HG02623 (cell line): Measurements from ENCODE around the gene AKR1C3.
"Not testable (repeated sequence)": the region's sequence is repeated elsewhere in the genome, so short reads cannot be mapped to it uniquely, and the experiment has no call there.

Experiments used
- ATAC-seq: cut with Tn5 transposase; IDR thresholded peaks from one replicate; pipeline ENCODE4 v1.9.1; 2021; ENCODE audit warnings: moderate library complexity; ENCODE audit not compliant: unreplicated experiment

Gene AKR1C3

GRCh38 chr10:5136468-5137087, 42.4 kb downstream of the AKR1C3 start:
- ATAC-seq: no peak

GRCh38 chr10:5137699-5138098, 43.5 kb downstream of the AKR1C3 start:
- ATAC-seq: not testable (repeated sequence)

GRCh38 chr10:5142199-5142598, 48.0 kb downstream of the AKR1C3 start:
- ATAC-seq: no peak

GRCh38 chr10:5143137-5143536, 48.9 kb downstream of the AKR1C3 start:
- ATAC-seq: no peak

GRCh38 chr10:5146920-5147254, 52.7 kb downstream of the AKR1C3 start:
- no peak for ATAC-seq

DNA sequence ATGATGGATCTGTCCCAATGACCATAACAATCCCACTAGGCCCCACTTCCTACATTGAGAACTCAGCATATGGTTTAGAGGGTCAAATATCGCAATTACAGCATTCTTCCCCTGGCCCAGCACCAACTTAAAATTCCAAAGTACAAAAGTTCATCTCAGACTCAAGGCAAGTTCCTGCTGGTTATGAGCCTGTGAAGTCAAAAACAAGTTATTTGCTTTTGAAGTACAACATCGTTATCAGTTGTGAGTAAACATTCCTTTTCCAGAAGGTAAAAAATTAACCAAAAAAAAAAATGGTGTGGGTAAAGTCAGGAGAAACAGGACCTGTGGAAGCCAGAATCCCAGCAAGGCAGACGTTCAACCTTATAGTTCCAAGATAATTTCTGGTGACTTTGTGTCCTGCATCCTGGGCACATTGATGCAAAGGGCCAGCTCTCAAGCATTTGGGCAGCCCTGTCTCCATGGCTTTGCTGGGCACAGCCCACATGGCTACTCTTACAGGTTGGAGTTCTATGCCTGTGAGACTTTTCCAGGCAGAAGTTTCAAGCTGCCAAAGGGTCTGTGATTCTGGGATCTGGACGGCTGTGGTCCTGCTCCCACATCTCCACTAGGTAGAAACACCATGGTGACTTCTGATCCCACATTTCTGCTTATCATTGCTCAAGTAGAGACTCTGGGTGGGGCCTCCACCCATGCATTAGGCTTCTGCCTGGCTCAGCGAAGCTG, 53.2 kb downstream of the AKR1C3 start:
- no peak for ATAC-seq

GRCh38 chr10:5147981-5148677, 53.9 kb downstream of the AKR1C3 start:
- no peak for ATAC-seq

DNA sequence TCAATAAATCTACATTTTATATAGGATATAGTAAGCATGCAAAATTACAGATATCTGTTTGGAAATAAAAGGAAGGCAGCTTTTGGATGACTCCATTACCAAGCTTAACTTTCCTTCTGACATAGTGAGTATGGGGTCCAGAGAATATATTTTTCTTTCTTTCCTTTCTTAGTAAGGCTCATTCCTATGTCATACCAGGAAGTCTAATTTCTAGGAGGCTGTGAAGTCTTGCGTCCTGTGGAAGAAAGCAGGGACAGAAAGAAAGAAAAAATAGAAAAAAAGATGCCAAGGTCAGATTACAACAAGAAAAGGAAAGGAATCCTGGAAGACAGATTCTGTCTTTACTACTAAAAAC, 54.4 kb downstream of the AKR1C3 start:
- ATAC-seq: no peak

DNA sequence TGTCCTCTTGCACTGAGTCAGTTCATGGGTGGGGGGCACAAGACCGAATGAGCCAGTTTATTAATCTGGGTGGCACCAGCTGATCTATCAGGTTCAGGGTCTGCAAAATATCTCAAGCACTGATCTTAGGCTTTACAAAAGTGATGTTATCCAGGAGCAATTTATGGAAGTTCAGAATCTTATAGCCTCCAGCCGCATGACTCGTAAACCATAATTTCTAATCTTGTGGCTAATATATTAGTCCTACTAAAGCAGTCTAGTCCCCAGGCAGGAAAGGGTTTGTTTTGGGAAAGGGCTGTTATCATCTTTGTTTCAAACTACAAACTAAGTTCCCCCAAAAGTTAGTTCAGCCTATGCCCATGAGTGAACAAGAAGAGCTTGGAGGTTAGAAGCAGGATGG, 56.9 kb downstream of the AKR1C3 start:
- no peak for ATAC-seq

DNA sequence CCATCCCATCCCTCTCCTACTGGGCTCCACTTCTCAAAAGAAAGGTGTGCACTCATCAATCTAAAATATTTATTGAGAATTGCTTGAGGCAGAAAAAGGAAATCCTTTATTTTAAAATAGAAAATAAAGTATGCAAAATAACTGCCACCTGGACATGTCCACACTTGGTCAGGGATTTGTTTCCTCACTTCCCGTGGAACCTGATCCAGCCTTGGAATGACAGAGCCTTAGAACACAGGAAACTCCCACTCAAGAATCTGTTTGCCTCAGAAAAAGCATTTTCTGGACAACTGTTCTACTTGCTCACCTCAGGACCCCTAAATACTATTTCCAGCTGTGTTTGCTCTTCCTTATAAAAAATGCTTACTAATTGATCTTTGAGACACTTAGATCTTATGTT, 61.7 kb downstream of the AKR1C3 start:
- no peak for ATAC-seq
